NCI-H2171 (cell line): ENCODE data around the gene TPRN.
A peak's percentile ranks its signal among the peaks of the same experiment; 100 is the strongest.

Source experiments
- DNase-seq: peaks from one replicate; lab custom pipeline; 2025; lab: John Stamatoyannopoulos, UW

TPRN gene

DNA sequence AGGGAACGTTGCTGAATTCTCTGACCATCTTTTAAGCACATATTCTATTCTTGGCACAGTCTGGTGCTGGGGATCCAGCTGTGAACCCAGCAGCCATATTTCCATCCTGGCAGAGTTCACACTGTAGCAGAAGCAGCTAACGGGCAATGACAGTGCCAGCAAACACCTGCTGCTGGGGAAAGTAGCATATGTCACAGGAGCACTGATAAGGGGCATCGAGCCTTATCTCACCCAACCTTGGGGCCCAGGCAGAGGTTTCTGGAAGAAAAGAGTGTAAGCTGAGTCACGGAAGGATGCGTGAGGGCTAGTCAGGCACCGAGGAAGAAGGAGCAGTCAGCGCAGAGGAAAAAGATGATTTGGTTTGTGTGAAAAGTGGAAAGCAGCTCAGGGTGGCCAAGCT lies 6.1 kb upstream of the TPRN start:
- no peak for DNase-seq

- DNase-seq, result peak; percentile 92
Observed at GRCh38 chr9:137205126-137206069, 4.9 kb upstream of the TPRN start, which contains the start of the genes NDOR1 and TMEM203. Gene NDOR1 (plus strand): TSS chr9:137205700. CDS start chr9:137205778, 78 bp downstream. Gene TMEM203 (minus strand): TSS chr9:137205648. CDS start chr9:137205414, 234 bp downstream.

DNA sequence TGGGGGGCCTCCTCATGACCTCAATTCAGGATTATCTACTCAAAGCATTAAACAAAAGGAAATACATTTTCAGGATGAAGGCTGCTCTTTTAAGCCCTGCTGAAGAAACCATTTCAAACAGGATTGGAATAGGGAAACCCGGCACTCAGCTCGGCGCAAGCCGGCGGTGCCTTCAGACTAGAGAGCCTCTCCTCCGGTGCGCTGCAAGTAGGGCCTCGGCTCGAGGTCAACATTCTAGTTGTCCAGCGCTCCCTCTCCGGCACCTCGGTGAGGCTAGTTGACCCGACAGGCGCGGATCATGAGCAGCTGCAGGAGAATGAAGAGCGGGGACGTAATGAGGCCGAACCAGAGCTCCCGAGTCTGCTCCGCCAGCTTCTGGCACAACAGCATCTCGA lies 4.2 kb upstream of the TPRN start:
- no peak for DNase-seq

GRCh38 chr9:137202966-137203365 lies 2.4 kb upstream of the TPRN start:
- no peak for DNase-seq

- DNase-seq, result no peak
Observed at GRCh38 chr9:137201205-137201868, 796 bp upstream of the TPRN start.

DNA sequence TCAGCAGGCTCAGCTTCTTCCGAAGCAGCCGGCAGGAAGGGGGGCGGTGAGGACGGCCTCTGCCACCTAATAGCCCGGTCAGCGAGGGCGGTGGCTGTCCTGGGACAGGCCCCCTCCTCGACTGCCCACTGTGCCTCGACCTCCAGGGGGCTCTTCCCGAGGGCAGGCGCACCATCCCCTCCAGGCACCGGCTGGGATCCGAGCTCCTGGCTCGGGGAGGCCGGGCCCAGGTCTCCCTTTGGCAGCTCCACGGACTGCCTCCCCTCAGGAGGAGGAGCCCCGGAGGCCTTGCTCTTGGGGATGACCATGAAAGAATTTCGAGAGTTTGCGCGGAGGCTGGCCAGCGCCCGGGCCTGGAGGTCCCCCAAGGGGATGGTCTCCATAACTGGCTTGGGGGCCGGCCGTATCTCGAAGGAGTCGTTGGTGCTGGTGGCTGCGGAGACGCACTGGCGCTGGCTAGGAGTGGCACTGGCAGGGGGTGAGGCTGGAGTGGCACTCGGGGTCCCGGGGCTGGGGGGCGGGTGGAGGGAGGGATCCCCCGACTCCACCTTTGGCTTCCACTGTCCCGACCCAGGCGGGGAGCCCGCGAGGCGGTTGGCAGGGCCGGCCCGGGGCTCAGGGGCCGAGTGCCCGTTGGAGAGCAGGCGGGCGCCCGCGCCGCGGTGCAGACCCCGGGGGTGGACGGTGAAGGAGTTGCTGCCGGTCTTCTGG lies 975 bp downstream of the TPRN start:
- DNase-seq, result no peak

GRCh38 chr9:137198902-137199283 lies 1.6 kb downstream of the TPRN start:
- DNase-seq, result no peak

- no peak for DNase-seq
Observed at GRCh38 chr9:137198051-137198901, 2.3 kb downstream of the TPRN start.

DNA sequence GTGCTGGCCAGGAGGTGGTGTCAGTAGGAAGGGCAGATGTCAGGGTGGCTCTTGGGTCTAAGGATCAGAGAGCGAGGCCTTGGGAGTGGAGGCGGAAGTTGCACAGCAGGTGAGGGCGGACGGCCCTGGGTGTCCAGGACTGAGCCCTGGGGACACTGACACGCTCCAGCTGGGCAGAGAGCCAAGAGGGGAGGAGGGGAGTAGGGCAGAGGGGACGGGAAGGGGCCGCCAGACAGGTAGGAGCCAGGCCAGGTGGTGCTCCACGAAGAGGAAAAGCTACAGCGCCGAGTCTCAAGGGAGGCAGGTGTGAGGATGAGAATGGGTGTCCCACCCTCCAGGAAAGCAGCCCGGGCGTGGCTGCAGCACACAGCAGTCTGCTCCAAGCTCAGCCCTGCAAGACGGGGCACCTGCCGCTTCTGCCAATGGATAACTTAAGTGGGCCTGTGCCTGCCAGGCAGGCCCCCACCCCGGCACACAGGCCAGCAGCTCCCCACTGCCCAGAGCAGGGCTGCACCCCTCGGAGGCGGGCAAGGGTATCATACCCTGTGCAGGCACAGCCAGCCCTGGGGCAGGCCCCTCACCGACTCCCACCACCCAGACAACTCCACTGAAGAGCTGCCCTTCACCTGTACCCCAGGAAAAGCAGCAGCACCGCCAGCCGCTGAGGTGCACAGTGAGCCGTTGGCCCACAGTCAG lies 4.9 kb downstream of the TPRN start:
- DNase-seq, result peak; percentile 99

DNA sequence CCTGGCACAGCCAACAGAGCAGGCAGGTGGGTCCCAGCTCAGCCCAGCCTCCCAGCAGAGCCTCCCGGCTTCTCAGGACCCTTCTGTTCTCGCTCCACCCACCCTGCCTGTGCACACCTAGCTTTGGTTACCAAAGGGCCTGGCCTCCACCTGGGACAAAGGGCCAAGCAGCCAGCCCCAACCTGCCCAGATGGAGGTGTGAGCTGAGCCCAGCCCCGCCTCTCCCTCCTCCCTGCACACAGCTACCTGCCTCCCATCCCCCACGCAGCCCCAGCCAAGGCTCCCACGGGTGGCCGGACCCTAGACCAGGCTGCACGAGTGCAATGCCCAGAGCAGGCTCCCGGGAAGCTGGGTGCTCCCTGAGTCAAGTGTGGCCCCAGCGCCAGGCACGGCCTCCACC lies 5.6 kb downstream of the TPRN start:
- peak; percentile 80 for DNase-seq

DNA sequence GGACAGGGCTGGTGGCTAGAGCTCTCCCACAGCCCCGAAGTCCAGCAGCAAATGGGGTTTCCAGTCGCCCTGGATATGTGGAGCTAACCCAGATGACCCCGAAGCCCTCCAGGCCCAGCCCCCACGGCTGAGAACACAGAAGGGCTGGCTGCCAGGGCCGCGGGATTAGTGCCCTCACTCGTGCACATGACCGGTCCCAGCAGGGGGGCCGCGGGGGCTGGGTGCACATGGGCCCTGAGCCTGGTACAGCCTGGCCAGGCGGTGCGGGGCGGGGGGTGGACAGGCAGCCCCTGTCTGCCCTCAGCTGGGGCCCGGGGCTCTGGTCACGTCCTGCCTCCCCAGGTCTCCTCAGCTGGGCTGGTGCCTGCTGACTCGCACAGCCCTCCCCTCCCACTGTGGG lies 6.2 kb downstream of the TPRN start:
- no peak for DNase-seq

DNA sequence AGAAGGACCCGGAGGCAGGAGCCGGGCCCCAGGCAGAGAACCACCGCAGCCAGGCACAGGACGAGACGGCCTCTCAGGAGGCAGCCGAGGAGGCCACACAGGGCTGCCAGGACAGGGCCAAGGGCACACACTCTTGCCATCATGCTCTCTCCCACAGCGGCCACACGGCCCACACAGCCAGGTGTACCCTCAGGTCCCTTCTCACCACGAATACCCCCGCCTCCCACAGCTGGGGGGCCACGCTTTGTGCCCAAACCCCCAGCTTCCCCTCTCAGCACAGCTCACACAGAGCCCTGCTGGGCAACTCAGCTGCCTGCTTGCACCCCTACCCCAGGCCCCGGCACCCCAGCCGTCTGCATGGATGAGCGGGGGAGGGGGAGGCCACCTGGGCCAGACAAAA lies 6.8 kb downstream of the TPRN start:
- DNase-seq, result no peak

DNA sequence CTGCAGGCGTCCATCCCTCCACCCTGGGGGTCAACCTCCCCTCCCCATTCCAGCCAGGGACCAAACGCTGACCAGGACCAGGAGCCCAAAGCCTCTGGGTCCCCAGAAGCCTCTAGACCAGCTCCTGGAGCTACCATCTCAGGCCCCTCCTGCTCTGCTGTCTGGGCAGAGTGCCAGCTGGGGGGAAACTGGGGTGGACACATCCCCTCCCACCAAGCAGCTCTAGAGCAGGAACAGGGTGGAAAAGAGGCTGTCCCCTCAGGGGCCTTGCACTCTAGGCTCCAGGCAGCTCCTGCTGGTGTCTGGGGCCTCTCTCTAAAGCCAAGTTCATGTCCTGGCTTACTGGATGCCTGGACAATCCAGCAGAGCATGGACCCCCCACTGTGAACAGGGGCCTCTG lies 7.7 kb downstream of the TPRN start:
- DNase-seq, result no peak

DNA sequence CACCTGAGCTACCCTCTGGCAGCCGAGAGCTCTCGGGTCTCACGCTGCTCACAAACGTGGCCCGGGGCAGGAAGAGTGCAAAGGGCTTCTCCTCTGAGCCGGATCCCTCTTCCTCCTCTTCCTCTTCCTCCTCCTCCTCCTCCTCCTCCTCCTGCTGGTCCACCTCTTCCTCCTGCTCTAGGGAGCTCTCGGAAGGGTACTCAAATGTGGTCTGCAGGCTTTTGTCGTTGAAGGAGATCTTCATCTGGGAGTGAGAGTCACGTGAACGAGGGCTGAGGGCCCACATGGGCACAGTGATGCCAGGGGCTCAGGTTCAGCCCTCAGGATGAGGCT lies 8.1 kb downstream of the TPRN start:
- no peak for DNase-seq

- DNase-seq, result no peak
Observed at GRCh38 chr9:137191691-137192447, 8.7 kb downstream of the TPRN start.

GRCh38 chr9:137191245-137191644 lies 9.3 kb downstream of the TPRN start:
- DNase-seq, result no peak

DNA sequence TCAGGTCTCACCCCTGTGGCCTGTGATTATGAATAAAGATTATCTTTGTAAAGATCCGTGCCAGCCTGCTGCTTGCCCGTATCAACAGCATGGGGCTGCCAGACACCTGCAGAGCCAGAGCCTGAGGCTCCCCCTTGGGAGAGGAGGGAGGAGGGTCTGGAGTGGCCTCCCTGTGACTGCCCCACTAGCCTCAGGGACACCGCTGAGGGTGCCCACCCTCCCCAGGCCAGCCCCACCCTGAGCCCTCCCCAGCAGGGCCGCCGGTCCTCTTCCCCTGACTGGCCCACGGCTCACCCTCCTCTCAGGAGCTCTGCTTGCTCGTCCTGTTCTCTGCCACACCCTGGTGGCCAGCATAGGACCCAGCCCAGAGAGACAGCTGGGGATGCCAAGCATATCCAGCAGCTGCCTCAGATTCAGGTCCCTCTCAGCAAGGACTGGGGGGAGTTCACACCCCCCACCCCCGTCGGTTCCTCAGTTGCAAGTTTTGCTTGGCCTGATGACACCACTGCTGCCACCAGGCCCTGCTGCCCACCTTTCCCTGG lies 10.2 kb downstream of the TPRN start:
- DNase-seq, result no peak

DNA sequence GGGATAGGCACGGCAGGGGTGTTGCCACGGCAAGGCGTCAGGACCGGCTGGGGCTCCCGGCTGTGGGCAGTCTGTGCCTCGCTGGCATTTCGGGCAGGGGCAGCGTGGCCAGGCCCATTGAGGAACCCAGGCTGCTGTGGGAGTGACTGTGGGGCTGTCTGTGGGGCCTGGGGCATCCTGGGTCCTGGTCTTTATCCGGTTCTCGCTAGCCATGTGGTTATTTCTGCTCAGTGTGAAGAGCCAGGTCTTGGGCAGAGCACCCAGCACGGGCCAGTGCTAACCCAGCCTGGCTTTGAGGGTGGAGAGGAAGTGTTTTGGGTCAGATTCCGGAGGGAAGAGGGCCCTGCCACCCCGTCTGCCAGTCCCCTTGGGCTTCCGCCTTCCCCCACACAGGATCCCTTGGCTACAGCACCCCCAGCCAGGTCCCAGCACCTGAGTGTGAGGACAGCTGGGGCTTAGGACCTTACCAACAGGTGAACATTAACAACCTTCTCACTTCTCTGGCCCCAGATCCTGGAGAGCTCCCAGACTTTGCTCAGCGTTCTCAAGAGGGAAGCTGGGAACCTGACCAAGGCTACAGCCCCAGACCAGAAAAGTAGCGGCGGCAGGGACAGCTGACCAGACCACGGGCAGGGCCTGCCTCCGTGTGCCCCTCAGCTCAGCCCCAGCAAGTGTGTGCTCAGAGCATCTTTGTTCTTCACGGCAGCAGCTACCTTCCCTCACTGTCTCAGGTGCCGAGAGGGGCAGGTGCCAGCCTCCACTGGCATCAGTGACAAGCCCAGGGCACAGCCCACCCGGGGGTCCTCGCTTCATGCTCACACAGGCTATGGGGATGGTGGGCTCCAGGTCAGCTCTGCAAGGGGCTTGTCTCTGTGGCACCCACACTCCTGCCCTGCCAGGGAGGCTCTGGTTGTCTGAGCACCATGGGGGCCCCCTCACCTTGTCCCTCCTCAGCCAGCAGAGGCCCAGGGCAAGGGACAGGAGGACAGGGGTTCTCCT lies 10.9 kb downstream of the TPRN start:
- DNase-seq, result no peak
